ENCODE measurements around the gene CTXN2.

Gene CTXN2

DNA sequence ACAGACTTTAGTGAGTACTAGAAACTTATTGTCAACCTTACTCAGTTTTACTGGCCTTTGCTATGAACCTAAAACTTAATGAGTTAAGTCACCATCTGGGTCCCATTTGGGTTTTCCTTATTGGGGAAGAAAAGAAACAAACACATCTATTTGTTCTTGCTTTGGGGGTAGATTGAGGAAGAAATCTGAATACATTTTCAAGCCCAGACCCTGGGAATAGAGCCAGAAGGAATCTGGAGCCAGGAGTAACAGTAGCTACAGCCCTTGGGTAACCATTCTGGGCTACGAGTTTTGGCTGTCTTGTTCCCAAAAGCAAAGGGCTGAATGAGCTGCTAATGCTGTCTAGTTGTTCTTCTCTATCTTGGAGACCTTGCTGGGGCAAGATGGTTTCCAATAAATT is 31.2 kb downstream of the CTXN2 start:
- no peak for DNase-seq (ENCODE audit: low read depth in 2 of 2)

DNA sequence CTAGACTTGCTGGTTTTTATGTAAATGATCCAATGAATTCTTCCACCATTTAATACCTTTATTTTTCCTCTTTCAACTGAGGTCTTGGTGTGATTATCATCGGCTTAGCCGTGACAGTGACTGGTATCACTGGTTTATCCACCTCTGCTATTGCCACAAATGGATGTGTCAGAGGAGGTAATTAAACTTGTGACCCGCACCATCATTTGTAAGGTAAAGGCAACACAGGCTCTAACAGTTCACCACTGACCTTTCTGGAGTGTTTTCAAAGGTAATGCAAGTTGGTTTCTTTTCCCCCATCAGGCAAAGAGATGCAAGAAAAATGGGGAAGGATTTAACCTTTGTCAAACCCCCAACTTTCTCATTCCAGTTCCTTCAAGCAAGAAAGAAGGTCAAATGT is 34.3 kb downstream of the CTXN2 start:
- DNase-seq (ENCODE audit: low read depth in 2 of 2) = no peak

DNA sequence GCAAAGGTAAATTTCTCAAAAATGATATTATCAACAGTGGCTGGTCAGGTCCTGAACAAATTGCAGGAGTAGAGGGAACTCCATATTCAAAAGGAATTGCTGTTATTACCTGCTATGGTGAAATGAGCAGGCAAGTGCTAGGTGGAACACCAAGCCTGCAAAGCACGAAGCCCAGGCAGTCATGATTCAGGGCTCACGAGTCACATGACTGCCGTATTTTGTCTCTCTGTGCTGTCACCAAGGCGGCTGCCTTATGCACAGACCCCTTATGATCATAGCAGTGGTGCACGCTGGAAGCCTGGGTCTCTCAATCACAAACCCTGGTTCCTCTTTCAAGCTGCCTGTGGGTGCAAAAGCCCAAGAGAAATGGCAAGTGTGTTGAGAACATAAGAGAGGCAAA is 39.0 kb downstream of the CTXN2 start:
- DNase-seq (ENCODE audit: low read depth in 2 of 2) = no peak

DNA sequence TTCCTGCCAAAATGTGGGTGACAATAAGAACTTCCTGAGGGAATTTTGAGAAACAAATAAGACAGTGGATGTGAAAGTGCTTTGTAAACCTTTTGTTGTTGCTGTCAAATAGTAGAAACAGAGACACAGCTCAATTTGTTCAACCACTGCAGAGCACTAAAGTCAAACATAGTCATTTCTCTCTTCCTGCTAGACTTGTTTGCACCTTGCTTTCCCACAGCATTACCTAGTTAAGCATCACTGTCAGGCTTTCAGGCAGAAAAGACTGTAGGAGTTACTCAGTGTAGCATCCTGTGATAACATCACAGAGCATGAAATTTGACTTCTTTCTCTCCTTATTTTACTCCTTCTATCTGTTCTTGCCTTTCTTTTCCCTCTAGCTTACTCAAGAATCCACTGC is 41.8 kb downstream of the CTXN2 start:
- DNase-seq (ENCODE audit: low read depth in 2 of 2) = no peak

DNA sequence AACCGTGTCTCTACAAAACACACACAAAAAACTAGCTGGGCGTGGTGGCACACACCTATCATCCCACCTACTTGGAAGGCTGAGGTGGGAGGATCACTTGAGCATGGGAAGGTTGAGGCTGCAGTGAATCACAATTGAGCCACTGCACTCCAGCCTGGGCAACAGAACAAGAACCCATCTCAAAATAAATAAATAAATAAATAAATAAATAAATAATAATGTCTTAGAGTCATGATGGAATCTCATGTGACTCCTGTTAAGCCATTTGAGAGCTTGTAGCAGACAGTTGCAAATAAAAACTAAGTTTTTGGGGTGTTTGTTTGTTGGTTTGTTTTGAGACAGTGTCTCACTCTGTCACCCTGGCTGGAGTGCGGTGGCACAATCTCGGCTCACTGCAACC is 47.9 kb downstream of the CTXN2 start:
- no peak for DNase-seq (ENCODE audit: low read depth in 2 of 2)

DNA sequence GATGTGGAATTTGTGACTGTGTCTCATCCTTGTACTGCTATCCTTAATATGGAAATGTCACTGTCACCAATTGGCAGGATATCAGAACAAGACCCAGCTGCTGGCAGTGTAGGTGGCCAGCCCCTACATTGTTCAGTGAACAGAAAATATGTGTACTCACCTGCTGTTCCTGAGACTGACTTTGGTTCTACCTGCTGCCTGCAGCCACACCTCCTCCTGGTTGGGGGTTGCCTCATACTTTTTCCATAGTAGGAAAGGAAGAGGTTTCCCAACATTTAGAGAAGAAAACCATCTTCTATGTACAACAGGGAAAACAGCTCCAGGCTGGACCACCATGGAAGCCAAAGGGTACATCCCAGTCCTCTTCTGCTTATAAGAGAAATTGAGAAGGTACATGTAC is 50.5 kb downstream of the CTXN2 start:
- no peak for DNase-seq (ENCODE audit: low read depth in 2 of 2)

DNA sequence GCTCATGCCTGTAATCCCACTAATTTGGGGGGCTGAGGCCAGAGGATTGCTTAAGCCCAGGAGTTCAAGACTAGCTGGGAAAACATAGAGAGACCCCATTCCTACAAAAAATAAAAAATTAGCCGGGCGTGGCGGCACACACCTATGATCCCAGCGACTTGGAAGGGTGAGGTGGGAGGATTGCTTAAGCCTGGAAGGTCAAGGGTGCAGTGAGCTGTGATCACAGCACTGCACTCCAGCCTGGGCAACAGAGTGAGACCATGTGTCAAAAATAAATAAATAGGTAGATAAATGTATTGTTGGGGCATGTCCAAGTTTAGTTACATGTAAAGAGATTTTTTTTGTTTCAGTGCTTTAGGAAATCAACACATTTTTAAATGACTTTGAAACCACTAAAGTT is 51.1 kb downstream of the CTXN2 start:
- no peak for DNase-seq (ENCODE audit: low read depth in 2 of 2)

DNA sequence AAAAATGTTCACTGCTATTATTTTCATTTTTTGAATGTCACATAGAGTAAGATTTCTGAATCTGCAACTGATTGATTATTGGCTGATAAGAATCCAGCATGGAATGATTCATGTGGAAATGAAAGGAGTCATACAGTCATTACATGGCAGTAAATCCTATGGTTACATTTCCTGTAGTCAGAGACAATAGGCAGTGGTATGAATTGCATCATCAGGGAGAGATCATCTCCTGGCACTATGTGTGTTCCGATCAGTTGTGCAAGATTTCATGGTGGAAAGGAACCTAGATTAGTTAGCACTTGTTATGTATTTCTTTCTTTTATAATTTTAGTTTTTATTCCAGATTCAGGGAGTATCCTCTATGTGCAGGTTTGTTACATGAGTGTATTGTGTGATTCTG is 53.5 kb downstream of the CTXN2 start:
- no peak for DNase-seq (ENCODE audit: low read depth in 2 of 2)

DNA sequence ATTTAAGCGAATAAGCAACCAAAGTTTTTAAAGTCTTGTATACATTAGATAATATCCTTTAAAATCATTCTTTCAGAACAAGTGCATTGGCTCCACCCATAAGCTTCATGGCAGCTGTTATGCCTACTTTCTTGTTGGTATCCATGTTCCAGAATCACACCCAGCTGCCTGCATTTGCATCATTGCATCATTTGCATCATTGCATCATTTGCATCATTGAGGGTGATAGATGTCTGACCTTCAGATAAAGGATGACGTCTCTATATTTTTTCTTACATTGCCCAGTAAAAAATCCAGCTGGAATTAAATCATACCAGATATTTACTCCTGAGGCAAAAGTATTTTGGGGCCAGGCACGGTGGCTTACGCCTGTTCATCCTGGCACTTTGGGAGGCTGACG is 56.9 kb downstream of the CTXN2 start:
- no peak for DNase-seq (ENCODE audit: low read depth in 2 of 2)

DNA sequence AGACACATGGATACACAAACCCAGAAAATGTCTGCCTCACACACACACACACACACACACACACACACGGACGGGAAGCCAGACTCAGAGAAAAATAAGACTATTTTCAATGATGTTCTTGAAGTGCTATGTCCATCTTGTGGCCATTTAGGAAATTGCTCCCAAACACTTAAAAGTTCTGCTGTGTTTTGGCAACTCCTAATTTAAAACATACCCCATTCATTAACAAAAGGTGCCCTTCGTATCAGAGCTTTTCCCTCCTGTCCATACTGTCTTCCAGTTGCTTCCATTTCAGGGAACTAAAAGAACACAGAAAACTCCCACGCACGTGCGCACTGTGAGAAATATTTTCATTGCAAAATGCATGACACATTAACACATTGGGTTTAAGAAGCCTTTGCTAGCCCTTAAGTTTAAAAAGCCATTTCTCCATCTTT is 59.2 kb downstream of the CTXN2 start:
- DNase-seq (ENCODE audit: low read depth in 2 of 2) = no peak

DNA sequence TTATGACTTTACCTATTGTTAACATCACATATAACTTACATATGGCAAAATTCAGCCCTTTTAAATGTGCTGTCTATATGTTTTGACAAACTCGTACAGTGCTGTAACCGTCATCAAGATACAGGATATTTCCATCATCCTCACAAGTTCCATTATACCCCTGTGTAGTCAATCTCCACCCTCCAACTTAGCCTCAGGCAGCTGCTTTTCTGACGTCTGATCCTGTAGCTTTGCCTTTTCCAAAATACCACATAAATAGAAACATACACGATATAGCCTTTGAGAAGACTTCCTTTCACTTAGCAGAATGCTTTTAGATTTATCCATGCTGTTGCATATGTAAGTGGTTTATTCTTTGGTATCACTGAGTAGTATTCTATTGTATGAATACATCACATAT is 61.7 kb downstream of the CTXN2 start:
- no peak for DNase-seq (ENCODE audit: low read depth in 2 of 2)

All from stimulated activated CD4-positive, alpha-beta T cell treated with anti-CD3 and anti-CD28 coated beads, Interleukin-1b, Interleukin-23, amount 100 ng/mL, for 4 hours (primary cell).